B cell (primary cell): ENCODE measurements around the gene PDE4B. TPM values are rescaled to one million over a fixed set of nuclear protein-coding genes. Genes with fewer than 3 reads are reported as not detected.
A peak's percentile ranks its signal among the peaks of the same experiment; 100 is the strongest.

ENCODE experiments used
- ATAC-seq: fragments of 200-7000 bp; cut with Tn5 transposase; one replicate; pipeline ENCODE4 v1.10.0; 2021; ENCODE audit warnings: low read depth, mild to moderate bottlenecking, moderate number of reproducible peaks, moderate library complexity
- CTCF ChIA-PET: fragments of 350-600 bp; sonication (Branson Sonifier 250); formaldehyde crosslinking; loops from one replicate; lab custom pipeline; 2021; ENCODE audit warnings: antibody characterized with exemption, inconsistent platforms; lab: Charles Lee
- POLR2A ChIA-PET: fragments of 350-600 bp; sonication (Branson Sonifier 250); formaldehyde crosslinking; loops from one replicate; lab custom pipeline; 2021; ENCODE audit warnings: antibody characterized with exemption; lab: Charles Lee
- DNase-seq: peaks from one replicate; pipeline ENCODE4 v3.0.0; 2013
- H2AFZ ChIP-seq: 2 replicates; pipeline ENCODE4 v1.6.1; 2012; ENCODE audit warnings: mild to moderate bottlenecking, low read depth, low read length; ENCODE audit not compliant: insufficient read depth, poor library complexity, severe bottlenecking
- H3K27ac ChIP-seq, 2 donors: 1 replicate in 1 of 2; 2 replicates in 1 of 2; pipeline ENCODE4 v1.5.1; 2012 to 2013; ENCODE audit warnings: low read length in 2 of 2, mild to moderate bottlenecking in 2 of 2, moderate library complexity in 1 of 2
- H3K27me3 ChIP-seq, 4 experiments: fragments of 200-600 bp in 1 of 4; sonication (generic) in 1 of 4; replicated peaks in 1 of 4; 1 replicate in 2 of 4; 2 replicates in 2 of 4; pipeline versions ENCODE4 v1.6.1 to v1.7.0; 2013 to 2016; ENCODE audit warnings: low read length in 3 of 4, mild to moderate bottlenecking in 2 of 4, mixed read lengths in 1 of 4, moderate library complexity in 1 of 4; ENCODE audit not compliant: insufficient read depth in 4 of 4, control insufficient read depth in 3 of 4; ENCODE audit errors: control extremely low read depth in 1 of 4
- H3K36me3 ChIP-seq, 2 experiments: replicated peaks in 1 of 2; 1 replicate in 1 of 2; 2 replicates in 1 of 2; pipeline versions ENCODE4 v1.6.1 to v1.7.1; 2013; ENCODE audit warnings: low read length in 1 of 2; ENCODE audit not compliant: insufficient read depth in 2 of 2, control insufficient read depth in 1 of 2; ENCODE audit errors: control extremely low read depth in 1 of 2, extremely low read depth in 1 of 2
- H3K4me1 ChIP-seq, 2 donors: fragments of 200-600 bp in 1 of 2; sonication (generic) in 1 of 2; 1 replicate in 1 of 2; 2 replicates in 1 of 2; pipeline versions ENCODE4 v1.5.1 to v1.6.1; 2013 to 2017; ENCODE audit warnings: low read length in 2 of 2; ENCODE audit not compliant: control insufficient read depth in 2 of 2, insufficient read depth in 2 of 2
- H3K4me2 ChIP-seq: replicated peaks from 2 replicates; pipeline ENCODE3; 2012; ENCODE audit warnings: mild to moderate bottlenecking, low read depth, low read length; ENCODE audit not compliant: poor library complexity, severe bottlenecking
- H3K4me3 ChIP-seq, 5 experiments: fragments of 200-600 bp in 1 of 5; sonication (generic) in 1 of 5; 1 replicate in 3 of 5; 2 replicates in 2 of 5; pipeline versions ENCODE4 v1.5.1 to v1.7.0; 2011 to 2016; ENCODE audit warnings: low read length in 4 of 5, mild to moderate bottlenecking in 4 of 5, low read depth in 2 of 5, control low read depth in 1 of 5, moderate library complexity in 1 of 5; ENCODE audit not compliant: insufficient read depth in 1 of 5; ENCODE audit errors: control extremely low read depth in 1 of 5, extremely low read depth in 1 of 5
- H3K79me2 ChIP-seq: fragments of 200-600 bp; sonication (generic); one replicate; pipeline ENCODE4 v1.6.0; 2016; ENCODE audit warnings: low read length; ENCODE audit not compliant: control insufficient read depth, insufficient read depth
- H3K9ac ChIP-seq: fragments of 200-600 bp; sonication (generic); 2 replicates; pipeline ENCODE4 v1.6.1; 2017; ENCODE audit warnings: mild to moderate bottlenecking, low read length, moderate library complexity
- H3K9me3 ChIP-seq, 3 donors: one replicate each; pipeline versions ENCODE4 v1.6.1 to v1.7.1; 2013; ENCODE audit warnings: low read length in 2 of 3; ENCODE audit not compliant: control insufficient read depth in 2 of 3, insufficient read depth in 1 of 3; ENCODE audit errors: control extremely low read depth in 1 of 3
- H4K20me1 ChIP-seq: 2 replicates; pipeline ENCODE4 v1.6.0; 2012; ENCODE audit warnings: mild to moderate bottlenecking, low read length; ENCODE audit not compliant: insufficient read depth, control insufficient read depth, poor library complexity, severe bottlenecking
- H3K27ac Mint-ChIP-seq: one replicate; pipeline ENCODE4 v1.8.0; 2021; ENCODE audit warnings: mixed read lengths
- H3K27me3 Mint-ChIP-seq: one replicate; pipeline ENCODE4 v1.8.0; 2021; ENCODE audit warnings: mixed read lengths
- H3K4me1 Mint-ChIP-seq: one replicate; pipeline ENCODE4 v1.8.0; 2021; ENCODE audit warnings: mixed read lengths
- H3K4me3 Mint-ChIP-seq: one replicate; pipeline ENCODE4 v1.8.0; 2021; ENCODE audit warnings: mixed read lengths
- H3K9me3 Mint-ChIP-seq: one replicate; pipeline ENCODE4 v1.8.0; 2022; ENCODE audit warnings: mixed read lengths; ENCODE audit not compliant: insufficient read depth
- EZH2 ChIP-seq: IDR thresholded peaks from 2 replicates; pipeline ENCODE4 v1.6.1; 2012; ENCODE audit warnings: borderline replicate concordance, low read depth, mild to moderate bottlenecking, moderate library complexity, low read length; ENCODE audit not compliant: insufficient read depth, poor library complexity, severe bottlenecking
- WGBS: methylation state at CpG from one replicate; pipeline ENCODE4 v1.1.5; 2013; ENCODE audit warnings: missing lambda C conversion rate; ENCODE audit not compliant: insufficient coverage; 5-methylcytosine and 5-hydroxymethylcytosine counted together
- intact Hi-C: fragments of 100-400 bp; cut with micrococcal nuclease; formaldehyde crosslinking; loops from one replicate; pipeline ENCODE4 v1.10.0; 2022
- polyA plus RNA-seq: library from polyadenylated mRNA; depleted of rRNA; stranded (reverse); fragments of >200 nt; gene quantifications from 2 replicates; pipeline ENCODE4 v1.2.3, GENCODE V29; 2012
- total RNA-seq, 2 donors: library from RNA; stranded (reverse); fragments of 120-200 nt in 1 of 2; gene quantifications; 1 replicate in 1 of 2; 2 replicates in 1 of 2; pipeline versions ENCODE4 v1.2.3 to v1.2.4, GENCODE V29; 2013 to 2022
- TF ChIP-seq, protein P1 (sequence below): fragments of 200-600 bp; IDR thresholded peaks from one replicate; pipeline ENCODE4 v1.8.0; 2022; ENCODE audit warnings: antibody characterized with exemption, mild to moderate bottlenecking

Gene PDE4B
- total and polyA plus RNA-seq, 2 donors (not counting 1 experiment from before 2014, with no cell fraction given): 63.7 to 242 TPM

GRCh38 chr1:66328896-66329295 lies 536.2 kb downstream of the PDE4B start:
- peaks cover 0 to 1% of the 10 kb centered on the region in 2 experiments for H3K36me3 ChIP-seq
- H3K9me3 ChIP-seq: no peaks in the 10 kb centered on the region
- H3K4me3 ChIP-seq: no peak overlapping the region
- Mint-ChIP-seq H3K4me1 (peaks cover 46% of the 10 kb centered on the region), H3K4me3 (no peak overlapping the region), H3K9me3 (no peaks in the 10 kb centered on the region), H3K27ac (peak overlapping the region; percentile 67), H3K27me3 (no peaks in the 10 kb centered on the region)
- ATAC-seq (no peak), DNase-seq (no peak)
- POLR2A ChIA-PET: no interaction called here
- H4K20me1 ChIP-seq: no peaks in the 10 kb centered on the region
- H3K9ac ChIP-seq: no peak overlapping the region
- 86% methylated on average over 2 of the region's 3 CpGs for WGBS
- H3K27me3 ChIP-seq: no peaks in the 10 kb centered on the region
- CTCF ChIA-PET: interaction anchor here (2.4 kb wide), 1 partner anchor 46 kb away, joined by 11 read pairs; no protein-coding TSS in a partner anchor
- no peak overlapping the region for H2AFZ ChIP-seq
- TF ChIP-seq, protein P1, sequence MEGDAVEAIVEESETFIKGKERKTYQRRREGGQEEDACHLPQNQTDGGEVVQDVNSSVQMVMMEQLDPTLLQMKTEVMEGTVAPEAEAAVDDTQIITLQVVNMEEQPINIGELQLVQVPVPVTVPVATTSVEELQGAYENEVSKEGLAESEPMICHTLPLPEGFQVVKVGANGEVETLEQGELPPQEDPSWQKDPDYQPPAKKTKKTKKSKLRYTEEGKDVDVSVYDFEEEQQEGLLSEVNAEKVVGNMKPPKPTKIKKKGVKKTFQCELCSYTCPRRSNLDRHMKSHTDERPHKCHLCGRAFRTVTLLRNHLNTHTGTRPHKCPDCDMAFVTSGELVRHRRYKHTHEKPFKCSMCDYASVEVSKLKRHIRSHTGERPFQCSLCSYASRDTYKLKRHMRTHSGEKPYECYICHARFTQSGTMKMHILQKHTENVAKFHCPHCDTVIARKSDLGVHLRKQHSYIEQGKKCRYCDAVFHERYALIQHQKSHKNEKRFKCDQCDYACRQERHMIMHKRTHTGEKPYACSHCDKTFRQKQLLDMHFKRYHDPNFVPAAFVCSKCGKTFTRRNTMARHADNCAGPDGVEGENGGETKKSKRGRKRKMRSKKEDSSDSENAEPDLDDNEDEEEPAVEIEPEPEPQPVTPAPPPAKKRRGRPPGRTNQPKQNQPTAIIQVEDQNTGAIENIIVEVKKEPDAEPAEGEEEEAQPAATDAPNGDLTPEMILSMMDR: no peak
- TF ChIP-seq EZH2: no peak
- H3K79me2 ChIP-seq: peaks cover 31% of the 10 kb centered on the region
- intact Hi-C loops: no loop called here
- H3K27ac ChIP-seq: peak overlapping the region in 1 of 2 donors; percentile 29
- H3K4me2 ChIP-seq: no peak overlapping the region
- peaks cover 36 to 39% of the 10 kb centered on the region in 2 donors for H3K4me1 ChIP-seq

DNA sequence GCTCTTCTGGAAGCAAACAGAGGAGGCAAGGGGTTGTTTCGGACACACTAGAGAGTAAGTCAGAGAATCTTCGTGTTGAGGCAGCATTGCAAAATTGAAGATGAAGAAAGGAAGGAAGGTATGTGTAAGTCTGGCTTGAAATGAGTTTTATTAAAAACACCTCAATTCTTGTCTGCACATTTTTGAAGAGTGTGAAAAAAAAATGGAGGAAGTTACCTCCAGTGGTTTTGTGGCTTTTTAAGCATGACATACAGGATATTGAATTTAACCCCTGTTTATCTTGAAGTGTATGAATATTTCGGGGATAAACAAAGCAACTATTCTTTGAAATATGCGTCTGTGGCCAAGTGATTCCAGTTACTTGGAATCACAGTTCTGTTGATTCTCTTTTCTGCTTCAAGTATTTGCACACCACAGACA lies 538.0 kb downstream of the PDE4B start:
- intact Hi-C loops: loop anchor here (1.0 to 10.0 kb wide), 7 partner anchors 14 to 910 kb away; partner anchors contain the start of genes DNAI4, LEPR, LEPROT and MIER1
- no peaks in the 10 kb centered on the region for H3K27me3 ChIP-seq
- Mint-ChIP-seq H3K9me3 (no peaks in the 10 kb centered on the region), H3K4me1 (peaks cover 49% of the 10 kb centered on the region), H3K4me3 (peak overlapping the region; percentile 99), H3K27ac (peak overlapping the region; percentile 86), H3K27me3 (no peaks in the 10 kb centered on the region)
- H3K4me2 ChIP-seq: peak overlapping the region; percentile 79
- H2AFZ ChIP-seq: peak overlapping the region; percentile 5
- CTCF ChIA-PET: interaction anchor here (0.8 to 7.9 kb wide), 10 partner anchors 12 to 114 kb away, joined by 3 to 94 read pairs (median 10); no protein-coding TSS in a partner anchor
- no peaks in the 10 kb centered on the region for H4K20me1 ChIP-seq
- H3K36me3 ChIP-seq: peaks cover 1 to 5% of the 10 kb centered on the region in 2 experiments
- H3K9me3 ChIP-seq: no peaks in the 10 kb centered on the region
- H3K4me3 ChIP-seq: peak overlapping the region; percentile 69 to 100 (median 90)
- peak overlapping the region; percentile 94 to 98 for H3K27ac ChIP-seq
- 0% methylated on average over 1 of the region's 4 CpGs for WGBS
- no peak for TF ChIP-seq EZH2
- TF ChIP-seq, protein P1: no peak
- H3K9ac ChIP-seq: peak overlapping the region; percentile 90
- peaks cover 36 to 48% of the 10 kb centered on the region in 2 donors for H3K4me1 ChIP-seq
- peak; percentile 53 for ATAC-seq
- DNase-seq: peak; percentile 81
- POLR2A ChIA-PET: interaction anchor here (1.2 to 1.3 kb wide), 2 partner anchors 10 to 71 kb away, joined by 3 to 4 read pairs; no protein-coding TSS in a partner anchor
- H3K79me2 ChIP-seq: peaks cover 49% of the 10 kb centered on the region
